GM20000 (cell line): ENCODE results near the gene TRMT5.

Source experiments
- DNase-seq: peaks from one replicate; pipeline ENCODE4 v3.0.0; 2012; ENCODE audit warnings: low spot score
- TF ChIP-seq, protein P1 (sequence below): IDR thresholded peaks from 2 replicates; pipeline ENCODE4 v1.5.1; 2012; ENCODE audit warnings: mild to moderate bottlenecking, control low read depth; ENCODE audit errors: extremely low read depth, missing control alignments

Gene TRMT5

DNA sequence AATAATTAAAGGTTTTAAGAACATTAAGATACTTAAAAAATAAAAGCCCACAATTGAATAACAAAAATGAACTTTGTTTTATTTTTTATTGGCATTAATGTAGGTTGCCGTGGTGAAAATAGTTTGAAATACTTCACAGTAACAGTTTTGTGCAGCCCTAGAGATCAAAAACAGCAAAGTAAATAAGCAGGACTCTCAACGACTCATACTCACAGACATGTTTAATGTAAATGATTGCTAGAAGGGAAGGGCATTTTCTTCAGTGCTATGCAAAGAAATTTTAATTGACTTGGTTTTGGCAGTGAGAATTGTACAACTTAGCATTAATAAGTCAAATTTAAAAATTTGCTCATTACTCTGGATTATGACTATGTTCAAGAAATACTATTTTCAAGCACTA, 16.0 kb downstream of the TRMT5 start:
- TF ChIP-seq, protein P1, sequence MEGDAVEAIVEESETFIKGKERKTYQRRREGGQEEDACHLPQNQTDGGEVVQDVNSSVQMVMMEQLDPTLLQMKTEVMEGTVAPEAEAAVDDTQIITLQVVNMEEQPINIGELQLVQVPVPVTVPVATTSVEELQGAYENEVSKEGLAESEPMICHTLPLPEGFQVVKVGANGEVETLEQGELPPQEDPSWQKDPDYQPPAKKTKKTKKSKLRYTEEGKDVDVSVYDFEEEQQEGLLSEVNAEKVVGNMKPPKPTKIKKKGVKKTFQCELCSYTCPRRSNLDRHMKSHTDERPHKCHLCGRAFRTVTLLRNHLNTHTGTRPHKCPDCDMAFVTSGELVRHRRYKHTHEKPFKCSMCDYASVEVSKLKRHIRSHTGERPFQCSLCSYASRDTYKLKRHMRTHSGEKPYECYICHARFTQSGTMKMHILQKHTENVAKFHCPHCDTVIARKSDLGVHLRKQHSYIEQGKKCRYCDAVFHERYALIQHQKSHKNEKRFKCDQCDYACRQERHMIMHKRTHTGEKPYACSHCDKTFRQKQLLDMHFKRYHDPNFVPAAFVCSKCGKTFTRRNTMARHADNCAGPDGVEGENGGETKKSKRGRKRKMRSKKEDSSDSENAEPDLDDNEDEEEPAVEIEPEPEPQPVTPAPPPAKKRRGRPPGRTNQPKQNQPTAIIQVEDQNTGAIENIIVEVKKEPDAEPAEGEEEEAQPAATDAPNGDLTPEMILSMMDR, result no peak
- DNase-seq, result no peak

DNA sequence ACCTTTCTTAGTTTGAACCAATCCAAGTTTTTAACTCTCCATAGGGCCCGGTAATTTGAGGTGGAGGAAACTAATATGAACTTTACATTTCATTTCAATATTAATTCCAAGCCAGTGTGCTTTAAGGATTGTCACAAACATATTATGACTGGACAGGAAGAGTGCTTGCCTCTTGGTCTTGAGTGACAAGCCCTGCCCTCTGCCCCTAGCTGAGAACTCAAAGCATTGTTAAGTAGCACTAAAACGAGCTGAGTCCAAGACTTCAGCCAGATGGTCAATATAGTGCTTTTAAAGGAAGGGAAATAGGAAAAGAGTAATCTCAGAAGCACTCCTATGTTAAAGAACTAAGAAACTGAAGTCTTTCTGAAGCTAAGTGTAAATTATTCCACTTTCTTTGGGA, 17.1 kb downstream of the TRMT5 start:
- no peak for DNase-seq
- TF ChIP-seq, protein P1, result no peak

DNA sequence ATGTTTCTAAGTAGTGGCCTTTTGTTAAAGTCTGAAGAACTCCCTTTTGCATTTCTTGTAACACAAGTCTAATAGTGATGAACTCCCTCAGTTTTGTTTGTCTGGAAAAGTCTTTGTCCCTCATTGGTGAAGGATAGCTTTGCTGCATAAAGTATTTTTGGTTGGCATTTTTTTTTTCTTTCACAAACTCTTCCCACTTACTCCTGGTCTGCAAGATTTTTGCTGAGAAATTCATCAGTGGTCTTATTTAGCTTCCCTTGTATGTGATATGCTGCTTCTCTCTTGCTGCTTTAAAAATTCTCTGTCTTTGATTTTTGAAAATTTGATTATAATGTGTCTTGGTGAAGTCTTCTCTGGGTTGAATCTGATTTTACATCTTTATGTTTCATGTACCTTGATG, 22.7 kb downstream of the TRMT5 start:
- TF ChIP-seq, protein P1, result no peak
- no peak for DNase-seq

DNA sequence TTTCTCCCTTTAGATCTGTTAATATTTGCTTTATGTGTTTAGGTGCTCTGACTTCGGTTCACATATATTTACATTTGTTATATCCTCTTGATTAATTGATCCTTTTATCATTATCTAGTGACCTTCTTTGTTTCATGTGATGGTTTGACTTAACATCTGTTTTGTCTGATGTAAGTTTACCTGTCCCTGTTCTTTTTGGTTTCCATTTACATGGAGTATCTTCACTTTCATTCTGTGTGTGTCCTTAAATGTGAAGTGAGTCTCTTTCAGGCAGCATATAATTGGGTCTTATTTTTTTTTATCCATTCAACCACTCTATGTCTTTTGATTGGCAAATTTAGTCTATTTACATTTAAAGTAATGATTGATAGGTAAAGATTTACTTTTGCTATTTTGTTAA, 24.2 kb downstream of the TRMT5 start:
- TF ChIP-seq, protein P1, result no peak
- DNase-seq, result no peak

DNA sequence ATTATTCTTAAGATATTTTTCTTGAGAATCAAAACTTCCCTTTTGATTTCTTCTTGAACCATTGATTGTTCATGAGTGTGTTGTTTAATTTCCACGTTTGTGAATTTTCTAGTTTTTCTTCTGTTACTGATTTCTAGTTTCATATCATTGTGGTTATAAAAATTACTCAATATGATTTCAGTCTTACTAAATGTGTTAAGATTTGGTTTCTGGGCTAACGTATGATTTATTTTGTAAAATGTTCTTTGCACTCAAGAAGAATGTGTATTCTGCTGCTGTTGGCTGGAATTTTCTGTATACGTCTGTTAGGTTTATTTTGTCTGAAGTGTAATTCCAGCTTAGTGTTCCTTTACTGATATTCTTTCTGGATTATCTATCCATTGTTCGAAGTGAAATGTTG, 24.7 kb downstream of the TRMT5 start:
- TF ChIP-seq, protein P1, result no peak
- DNase-seq, result no peak

DNA sequence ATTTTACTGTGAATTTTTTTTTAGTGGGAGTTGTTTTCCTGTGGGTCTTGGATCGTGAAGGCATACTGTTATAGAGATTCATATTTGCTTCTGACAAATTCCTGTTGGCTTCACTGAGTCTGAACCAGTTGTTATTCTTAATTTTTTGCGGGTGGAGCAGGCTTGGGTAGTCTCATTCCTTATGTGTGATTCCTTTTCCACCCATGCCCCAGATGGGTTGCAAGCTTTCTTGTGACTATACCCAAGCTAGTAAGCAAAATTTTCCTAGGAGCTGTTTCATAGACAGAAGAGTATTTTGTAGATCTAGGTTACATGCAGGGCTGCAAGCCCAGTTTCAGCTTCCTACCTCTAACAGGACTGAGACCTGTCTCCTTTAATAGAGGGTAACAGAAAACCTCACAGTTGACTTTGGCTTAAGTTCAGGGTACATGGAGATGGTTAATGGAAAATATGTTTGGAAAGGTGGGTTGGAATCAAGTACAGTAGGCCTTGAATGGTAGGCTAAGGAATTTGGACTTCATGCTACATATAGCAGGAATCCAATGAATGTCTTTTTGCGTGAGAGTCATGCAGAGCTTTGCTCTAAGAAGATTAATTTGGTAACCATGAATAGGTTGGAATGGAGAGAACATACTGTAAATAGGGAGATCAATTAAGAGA, 29.0 kb downstream of the TRMT5 start:
- DNase-seq, result no peak
- TF ChIP-seq, protein P1, result no peak

DNA sequence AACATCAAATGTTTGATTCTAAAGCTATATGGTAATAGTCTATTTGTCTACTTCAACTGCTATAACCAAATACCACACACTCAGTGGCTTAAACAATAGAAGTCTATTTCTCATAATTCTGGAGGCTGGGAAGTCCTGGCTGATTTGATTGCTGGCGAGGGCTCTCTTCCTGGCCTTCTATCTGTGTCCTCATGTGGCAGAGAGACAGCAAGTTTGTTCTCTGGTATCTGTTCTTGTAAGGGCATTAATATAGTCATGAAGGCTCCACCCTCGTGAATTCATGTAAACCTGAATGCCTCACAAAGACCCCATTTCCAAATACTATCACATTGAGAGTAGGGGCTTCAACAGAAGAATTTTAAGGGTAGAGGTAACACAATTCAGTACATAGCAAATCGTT, 34.1 kb downstream of the TRMT5 start:
- TF ChIP-seq, protein P1, result no peak
- no peak for DNase-seq
